Keratinocyte (primary cell): ENCODE data around the gene FBXL17. TPM values are rescaled to one million over a fixed set of nuclear protein-coding genes. Genes with fewer than 3 reads are reported as not detected.

ENCODE experiments used
- DNase-seq: peaks from one replicate; pipeline ENCODE4 v3.0.0-alpha.2; 2011; ENCODE audit warnings: low read depth, missing footprints, low spot score
- FAIRE-seq: peaks from 2 replicates; lab custom pipeline; 2011; peaks lifted over from hg19 to GRCh38; lab: Jason Lieb, UNC
- H2AFZ ChIP-seq: 2 replicates; pipeline ENCODE4 v1.6.0; 2012; ENCODE audit warnings: low read length, control low read depth, inconsistent platforms; ENCODE audit not compliant: control insufficient read depth
- H3K27ac ChIP-seq: 2 replicates; pipeline ENCODE4 v1.5.1; 2011; ENCODE audit warnings: low read length; ENCODE audit not compliant: control insufficient read depth, insufficient read depth
- H3K27me3 ChIP-seq: 3 replicates; pipeline ENCODE4 v1.6.0; 2011; ENCODE audit warnings: low read length; ENCODE audit not compliant: control insufficient read depth, insufficient read depth; ENCODE audit errors: extremely low read depth
- H3K36me3 ChIP-seq, 2 experiments: 2 replicates in 1 of 2; 3 replicates in 1 of 2; pipeline ENCODE4 v1.5.1; 2011; ENCODE audit warnings: low read length in 2 of 2, mild to moderate bottlenecking in 1 of 2; ENCODE audit not compliant: control insufficient read depth in 2 of 2, insufficient read depth in 2 of 2; ENCODE audit errors: extremely low read depth in 1 of 2
- H3K4me1 ChIP-seq: 3 replicates; pipeline ENCODE4 v1.5.1; 2011; ENCODE audit warnings: low read length; ENCODE audit not compliant: control insufficient read depth, insufficient read depth; ENCODE audit errors: extremely low read depth
- H3K4me2 ChIP-seq: 3 replicates; pipeline ENCODE4 v1.6.0; 2011; ENCODE audit warnings: low read depth, low read length; ENCODE audit not compliant: control insufficient read depth, insufficient read depth; ENCODE audit errors: extremely low read depth
- H3K4me3 ChIP-seq, 3 experiments: fragments of 200-600 bp in 1 of 3; sonication (generic) in 1 of 3; 2 replicates in 2 of 3; 3 replicates in 1 of 3; pipeline ENCODE4 v1.5.1; 2011 to 2016; ENCODE audit warnings: low read length in 3 of 3, mild to moderate bottlenecking in 3 of 3, control low read depth in 2 of 3, inconsistent platforms in 1 of 3, low read depth in 1 of 3, mixed read lengths in 1 of 3, mixed run types in 1 of 3, moderate library complexity in 1 of 3; ENCODE audit not compliant: control insufficient read depth in 2 of 3, insufficient read depth in 2 of 3; ENCODE audit errors: extremely low read depth in 1 of 3
- H3K79me2 ChIP-seq: 2 replicates; pipeline ENCODE4 v1.6.0; 2012; ENCODE audit warnings: low read length; ENCODE audit not compliant: control insufficient read depth, insufficient read depth
- H3K9ac ChIP-seq: 3 replicates; pipeline ENCODE4 v1.6.0; 2011; ENCODE audit warnings: low read length; ENCODE audit not compliant: control insufficient read depth, insufficient read depth; ENCODE audit errors: extremely low read depth
- H3K9me1 ChIP-seq: 3 replicates; pipeline ENCODE4 v1.6.0; 2011; ENCODE audit warnings: low read length; ENCODE audit not compliant: control insufficient read depth, insufficient read depth; ENCODE audit errors: extremely low read depth
- H3K9me3 ChIP-seq: 2 replicates; pipeline ENCODE4 v1.5.1; 2012; ENCODE audit warnings: low read depth, low read length; ENCODE audit not compliant: control insufficient read depth
- H4K20me1 ChIP-seq: 3 replicates; pipeline ENCODE4 v1.6.0; 2011; ENCODE audit warnings: low read length; ENCODE audit not compliant: control insufficient read depth, insufficient read depth; ENCODE audit errors: extremely low read depth
- EZH2 ChIP-seq: IDR thresholded peaks from one replicate; pipeline ENCODE4 v1.6.1; 2012; ENCODE audit warnings: inconsistent platforms, mild to moderate bottlenecking, low read length, moderate library complexity
- dilution Hi-C: fragments of 300-500 bp; cut with MboI; formaldehyde crosslinking; loops from one replicate; pipeline ENCODE4 v1.7.0; 2020; ENCODE audit warnings: low sequenced_read_pairs; ENCODE audit not compliant: extremely low pct_ligation_motif_present
- polyA plus RNA-seq, 5 experiments: library from polyadenylated mRNA; depleted of rRNA in 3 of 5; stranded (reverse) in 3 of 5; stranded (forward) in 1 of 5; unstranded in 1 of 5; fragments of >200 nt; gene quantifications; 1 replicate in 1 of 5; 2 replicates in 3 of 5; 3 replicates in 1 of 5; pipeline versions ENCODE4 v1.2.1 to v1.2.3, GENCODE V29; 2011 to 2012; ENCODE audit warnings: missing spikeins in 2 of 5, low read depth in 1 of 5, low replicate concordance in 1 of 5
- TF ChIP-seq, protein P1 (sequence below), 3 experiments: IDR thresholded peaks in 1 of 3; conservative IDR thresholded peaks in 1 of 3; optimal IDR thresholded peaks in 1 of 3; 2 replicates in 2 of 3; 3 replicates in 1 of 3; pipeline versions ENCODE3 to v1.5.1; 2011; ENCODE audit warnings: low read length in 3 of 3, mild to moderate bottlenecking in 3 of 3, moderate library complexity in 2 of 3, control low read depth in 1 of 3, inconsistent platforms in 1 of 3; ENCODE audit not compliant: insufficient read depth in 2 of 3; ENCODE audit errors: extremely low read depth in 1 of 3

Gene FBXL17
- polyA plus RNA-seq, 1 donor (not counting 4 experiments of a cell fraction or from before 2014, with no cell fraction given) = 5.7 TPM

DNA sequence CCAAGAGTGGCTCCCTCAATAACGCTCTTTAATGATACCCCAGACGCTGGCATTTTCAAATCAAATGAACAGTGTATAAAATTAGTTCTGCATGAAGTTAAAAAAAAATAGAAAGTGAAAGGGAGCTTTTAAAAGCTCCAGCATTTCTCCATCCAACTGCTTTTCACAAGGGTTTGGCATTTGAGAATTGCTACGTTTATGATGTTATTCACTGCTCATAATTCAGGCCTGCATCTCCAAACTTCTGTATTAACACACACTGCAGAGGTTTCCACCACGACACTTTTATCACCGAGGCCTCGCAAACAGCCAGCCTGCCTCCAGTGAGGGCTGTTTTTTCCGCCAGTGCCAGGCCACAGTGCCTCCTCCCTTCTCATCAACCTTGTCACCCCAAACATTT, 505.6 kb downstream of the FBXL17 start:
- TF ChIP-seq, protein P1, sequence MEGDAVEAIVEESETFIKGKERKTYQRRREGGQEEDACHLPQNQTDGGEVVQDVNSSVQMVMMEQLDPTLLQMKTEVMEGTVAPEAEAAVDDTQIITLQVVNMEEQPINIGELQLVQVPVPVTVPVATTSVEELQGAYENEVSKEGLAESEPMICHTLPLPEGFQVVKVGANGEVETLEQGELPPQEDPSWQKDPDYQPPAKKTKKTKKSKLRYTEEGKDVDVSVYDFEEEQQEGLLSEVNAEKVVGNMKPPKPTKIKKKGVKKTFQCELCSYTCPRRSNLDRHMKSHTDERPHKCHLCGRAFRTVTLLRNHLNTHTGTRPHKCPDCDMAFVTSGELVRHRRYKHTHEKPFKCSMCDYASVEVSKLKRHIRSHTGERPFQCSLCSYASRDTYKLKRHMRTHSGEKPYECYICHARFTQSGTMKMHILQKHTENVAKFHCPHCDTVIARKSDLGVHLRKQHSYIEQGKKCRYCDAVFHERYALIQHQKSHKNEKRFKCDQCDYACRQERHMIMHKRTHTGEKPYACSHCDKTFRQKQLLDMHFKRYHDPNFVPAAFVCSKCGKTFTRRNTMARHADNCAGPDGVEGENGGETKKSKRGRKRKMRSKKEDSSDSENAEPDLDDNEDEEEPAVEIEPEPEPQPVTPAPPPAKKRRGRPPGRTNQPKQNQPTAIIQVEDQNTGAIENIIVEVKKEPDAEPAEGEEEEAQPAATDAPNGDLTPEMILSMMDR (optimal IDR thresholded peaks at IDR 0.05 in 1 of 3, IDR thresholded peaks at IDR 0.05 in 1 of 3, conservative IDR thresholded peaks at IDR 0.05 in 1 of 3; ENCODE audit: extremely low read depth in 1 of 3, insufficient read depth in 2 of 3, low read length in 3 of 3) = no peak
- no peak for TF ChIP-seq EZH2
- no peaks in the 10 kb centered on the region for H3K36me3 ChIP-seq
- no peaks in the 10 kb centered on the region for H4K20me1 ChIP-seq
- H3K9ac ChIP-seq = no peak overlapping the region
- H3K9me1 ChIP-seq = no peaks in the 10 kb centered on the region
- no peak overlapping the region for H3K4me3 ChIP-seq
- H3K27ac ChIP-seq = no peak overlapping the region
- DNase-seq = no peak
- no peak overlapping the region for H3K4me2 ChIP-seq
- H3K4me1 ChIP-seq = peaks cover 2% of the 10 kb centered on the region
- H3K79me2 ChIP-seq = no peaks in the 10 kb centered on the region
- dilution Hi-C loops = no loop called here
- FAIRE-seq = no peak
- no peaks in the 10 kb centered on the region for H3K9me3 ChIP-seq
- no peak overlapping the region for H2AFZ ChIP-seq
- no peaks in the 10 kb centered on the region for H3K27me3 ChIP-seq

DNA sequence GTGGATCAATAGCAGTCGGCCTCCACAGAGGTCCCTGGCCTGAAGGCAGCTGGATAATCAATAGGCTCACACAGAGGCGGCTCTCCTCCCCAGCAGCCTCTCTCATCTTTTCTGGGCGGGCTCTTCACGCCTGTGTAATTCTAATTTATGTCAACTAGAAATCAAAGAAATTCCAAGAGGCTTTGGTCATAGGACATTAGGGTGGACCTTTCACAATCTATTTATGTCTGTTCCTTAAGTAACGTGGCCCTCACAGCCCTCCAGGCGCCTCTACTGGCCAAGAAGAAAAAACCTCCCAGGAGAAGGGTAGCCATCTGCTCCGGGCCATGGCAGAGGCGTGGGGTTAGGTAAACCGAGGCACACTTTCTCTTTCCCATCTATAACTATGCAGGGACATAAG, 506.1 kb downstream of the FBXL17 start:
- H3K36me3 ChIP-seq = no peaks in the 10 kb centered on the region
- no peak for TF ChIP-seq EZH2
- TF ChIP-seq, protein P1 (optimal IDR thresholded peaks at IDR 0.05 in 1 of 3, IDR thresholded peaks at IDR 0.05 in 1 of 3, conservative IDR thresholded peaks at IDR 0.05 in 1 of 3; ENCODE audit: extremely low read depth in 1 of 3, insufficient read depth in 2 of 3, low read length in 3 of 3) = no peak
- no peaks in the 10 kb centered on the region for H3K27me3 ChIP-seq
- H3K4me1 ChIP-seq = peaks cover 2% of the 10 kb centered on the region
- no peak overlapping the region for H3K4me3 ChIP-seq
- dilution Hi-C loops = no loop called here
- no peaks in the 10 kb centered on the region for H4K20me1 ChIP-seq
- no peak overlapping the region for H3K27ac ChIP-seq
- no peak overlapping the region for H2AFZ ChIP-seq
- no peak overlapping the region for H3K9ac ChIP-seq
- DNase-seq = no peak
- no peak overlapping the region for H3K4me2 ChIP-seq
- no peaks in the 10 kb centered on the region for H3K9me3 ChIP-seq
- no peak for FAIRE-seq
- no peaks in the 10 kb centered on the region for H3K9me1 ChIP-seq
- H3K79me2 ChIP-seq = no peaks in the 10 kb centered on the region
